ENCODE results near the gene B4GALNT2.
"Not testable (repeated sequence)": the region's sequence is repeated elsewhere in the genome, so short reads cannot be mapped to it uniquely, and the experiment has no call there.

B4GALNT2 gene, protein sequence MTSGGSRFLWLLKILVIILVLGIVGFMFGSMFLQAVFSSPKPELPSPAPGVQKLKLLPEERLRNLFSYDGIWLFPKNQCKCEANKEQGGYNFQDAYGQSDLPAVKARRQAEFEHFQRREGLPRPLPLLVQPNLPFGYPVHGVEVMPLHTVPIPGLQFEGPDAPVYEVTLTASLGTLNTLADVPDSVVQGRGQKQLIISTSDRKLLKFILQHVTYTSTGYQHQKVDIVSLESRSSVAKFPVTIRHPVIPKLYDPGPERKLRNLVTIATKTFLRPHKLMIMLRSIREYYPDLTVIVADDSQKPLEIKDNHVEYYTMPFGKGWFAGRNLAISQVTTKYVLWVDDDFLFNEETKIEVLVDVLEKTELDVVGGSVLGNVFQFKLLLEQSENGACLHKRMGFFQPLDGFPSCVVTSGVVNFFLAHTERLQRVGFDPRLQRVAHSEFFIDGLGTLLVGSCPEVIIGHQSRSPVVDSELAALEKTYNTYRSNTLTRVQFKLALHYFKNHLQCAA

DNA sequence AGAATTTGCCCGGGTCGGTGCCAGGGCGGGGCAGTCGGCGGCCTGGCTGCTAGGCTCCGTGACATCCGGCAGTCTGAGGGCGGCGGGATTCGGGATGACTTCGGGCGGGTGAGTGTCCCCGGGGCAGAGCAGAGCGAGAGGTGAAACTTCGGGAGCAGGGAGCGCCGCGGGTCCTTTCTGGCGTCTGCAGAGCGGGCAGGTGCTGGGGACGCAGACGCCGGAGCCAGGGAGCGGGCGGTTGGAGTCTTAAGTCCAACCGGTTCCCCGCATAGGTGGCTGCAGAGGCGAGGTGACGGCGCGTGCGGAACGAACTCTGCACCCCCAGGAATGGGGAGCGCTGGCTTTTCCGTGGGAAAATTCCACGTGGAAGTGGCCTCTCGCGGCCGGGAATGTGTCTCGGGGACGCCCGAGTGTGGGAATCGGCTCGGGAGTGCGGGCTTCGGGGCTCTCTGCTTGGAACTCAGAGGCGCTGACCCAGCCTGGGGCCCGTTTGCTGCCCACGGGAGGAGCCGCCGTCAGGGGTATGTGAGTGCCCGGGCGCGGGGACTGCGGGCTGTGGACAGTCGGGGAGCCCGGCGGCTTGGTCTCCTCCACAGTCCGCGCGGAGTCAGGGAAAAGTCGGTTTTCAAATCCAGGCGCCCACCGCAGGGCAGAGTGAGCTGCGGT lies at the start of gene B4GALNT2:
Gene B4GALNT2 (plus strand): TSS at position 71 of the 666 bp plus-strand sequence. CDS start 24 bp downstream, at position 95.
- no peak for DNase-seq

DNA sequence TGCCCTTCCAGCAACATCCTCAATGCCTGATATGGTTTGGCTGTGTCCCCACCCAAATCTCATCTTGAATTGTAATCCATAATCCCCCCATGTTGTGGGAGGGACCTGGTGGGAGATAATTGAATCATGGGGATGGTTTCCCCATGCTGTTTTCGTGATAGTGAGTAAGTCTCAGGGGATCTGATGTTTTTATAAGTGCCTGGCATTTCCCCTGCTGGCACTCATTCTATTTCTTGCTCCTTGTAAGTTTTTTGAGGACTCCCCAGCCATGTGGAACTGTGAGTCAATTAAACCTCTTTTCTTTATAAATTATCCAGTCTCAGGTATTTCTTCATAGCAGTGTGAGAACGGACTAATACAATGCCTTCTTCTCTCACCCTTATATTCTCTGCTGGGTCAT lies 47.5 kb upstream of the B4GALNT2 start:
- DNase-seq: not testable (repeated sequence)

DNA sequence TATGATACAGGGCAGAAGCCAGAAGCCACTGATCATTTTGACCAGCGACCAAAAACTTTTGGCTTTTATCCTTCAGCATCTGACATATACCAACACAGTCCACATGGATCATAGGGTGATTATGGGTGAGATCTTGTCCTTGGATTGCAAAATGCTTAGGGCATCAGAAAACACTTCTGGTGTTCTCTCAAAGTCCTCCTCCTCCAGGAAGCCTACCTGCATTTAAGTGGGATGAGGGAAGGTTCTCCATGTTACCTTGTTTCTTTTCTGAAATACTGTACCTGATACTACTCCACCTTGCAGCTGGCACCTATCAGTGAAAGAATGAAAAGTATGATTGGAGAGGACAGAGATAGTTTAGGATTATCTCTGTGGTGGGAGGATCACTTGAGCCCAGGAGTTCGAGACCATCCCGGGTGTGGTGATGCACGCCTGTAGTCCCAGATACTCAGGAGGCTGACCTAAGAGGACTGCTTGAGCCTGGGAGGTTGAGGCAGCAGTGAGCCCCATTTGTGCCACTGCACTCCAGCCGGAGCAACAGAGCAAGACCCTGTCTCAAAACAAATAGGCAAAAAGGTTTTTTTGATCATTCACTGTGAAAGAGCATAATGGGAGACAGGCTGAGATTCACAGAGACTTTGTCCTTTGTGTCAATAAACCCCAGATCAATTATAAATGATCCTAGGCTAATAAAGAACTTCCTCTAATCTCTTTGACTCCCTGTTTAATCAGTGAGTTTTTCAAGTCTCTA lies 46.8 kb upstream of the B4GALNT2 start:
- DNase-seq: no peak

DNA sequence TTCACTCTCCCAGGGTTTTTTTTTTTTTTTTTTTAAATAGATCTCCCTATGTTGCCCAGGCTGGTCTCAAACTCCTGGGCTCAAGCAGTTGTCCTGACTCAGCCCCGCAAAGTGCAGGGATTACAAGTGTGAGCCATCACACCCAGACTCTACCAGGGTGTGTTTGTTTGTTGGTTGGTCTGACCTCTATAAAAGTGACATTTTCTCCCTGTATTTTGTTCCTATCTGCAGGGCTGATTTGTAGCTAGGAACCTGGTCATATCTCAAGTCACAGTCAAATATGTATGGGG lies 46.3 kb upstream of the B4GALNT2 start:
- DNase-seq: no peak

- no peak for DNase-seq
These were observed 45.9 kb upstream of the B4GALNT2 start for GRCh38 chr17:49086649-49087048.

DNA sequence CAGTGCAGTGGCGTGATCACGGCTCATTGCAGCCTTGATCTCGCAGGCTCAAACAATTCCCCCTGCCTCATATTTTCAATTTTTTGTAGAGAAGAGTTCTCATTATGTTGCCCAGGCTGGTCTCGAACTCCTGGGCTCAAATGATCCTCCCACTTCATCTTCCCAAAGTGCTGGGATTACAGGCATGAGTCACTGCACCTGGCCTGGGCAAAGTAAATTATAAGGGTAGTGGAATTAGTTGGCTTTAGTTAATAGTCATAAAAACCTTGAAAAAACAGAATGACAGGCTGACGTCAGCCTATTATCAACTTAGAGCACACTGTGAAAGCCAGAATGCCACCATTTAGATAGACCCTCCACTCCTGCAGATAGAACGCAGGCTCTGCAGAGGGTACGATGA lies 43.5 kb upstream of the B4GALNT2 start:
- DNase-seq: no peak

- no peak for DNase-seq
These were observed 41.5 kb upstream of the B4GALNT2 start for GRCh38 chr17:49090878-49091594.

DNA sequence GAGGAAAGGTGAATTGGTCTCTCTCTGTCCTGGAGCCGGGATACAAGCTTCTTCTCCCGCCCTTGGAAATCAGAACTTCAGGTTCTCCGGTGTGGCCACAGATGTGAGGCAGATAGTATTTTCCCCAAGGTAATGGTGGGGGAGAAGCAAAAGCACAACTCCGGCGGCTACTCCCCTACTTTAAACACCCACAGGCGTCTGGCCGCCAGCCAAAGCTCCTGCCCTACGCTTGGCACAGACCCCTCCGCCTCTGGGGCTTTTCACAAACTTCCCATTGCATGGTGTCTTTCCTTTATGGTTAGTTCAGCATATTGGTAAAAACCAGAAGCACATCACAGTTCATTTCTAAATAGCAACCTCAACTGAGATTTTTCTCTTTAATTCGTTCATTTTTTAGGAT lies 39.4 kb upstream of the B4GALNT2 start:
- no peak for DNase-seq

- DNase-seq: no peak
These were observed 32.0 kb upstream of the B4GALNT2 start for GRCh38 chr17:49100601-49101000.

DNA sequence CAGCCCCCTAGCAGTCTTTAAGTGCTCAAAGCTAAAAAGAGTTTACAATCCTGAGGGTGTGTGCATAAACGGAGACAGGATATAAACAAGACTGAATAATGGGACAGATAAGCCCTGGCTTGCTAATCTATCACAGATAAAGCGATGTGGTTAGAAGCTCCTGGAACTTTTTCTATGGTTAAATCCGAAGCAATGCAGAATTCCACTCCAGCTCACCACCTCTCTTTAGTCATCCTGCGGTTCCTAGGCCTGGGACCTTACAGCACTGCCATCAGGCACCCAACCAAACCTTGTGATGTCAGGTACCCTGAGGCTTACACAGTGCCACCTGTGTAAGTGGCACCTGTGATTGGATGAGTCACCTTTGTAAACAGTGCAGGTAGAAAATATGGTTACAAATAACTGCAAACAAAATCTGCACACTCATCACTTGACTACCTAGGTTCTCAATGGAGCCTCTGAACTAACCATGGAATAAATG lies 31.5 kb upstream of the B4GALNT2 start:
- no peak for DNase-seq

DNA sequence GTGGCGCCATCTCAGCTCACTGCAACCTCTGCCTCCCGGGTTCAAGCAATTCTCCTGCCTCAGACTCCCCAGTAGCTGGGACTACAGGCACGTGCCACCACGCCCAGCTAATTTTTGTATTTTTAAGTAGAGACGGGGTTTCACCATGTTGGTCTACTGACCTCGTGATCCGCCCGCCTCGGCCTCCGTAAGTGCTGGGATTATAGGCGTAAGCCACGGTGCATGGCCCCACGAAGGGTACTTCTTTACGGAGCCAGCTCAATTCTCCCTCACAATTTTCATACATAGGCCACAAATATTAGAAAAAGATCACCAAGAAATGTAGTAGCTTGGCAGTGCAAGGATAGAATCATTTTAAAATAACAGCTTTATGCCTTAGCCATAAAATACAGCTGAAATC lies 29.2 kb upstream of the B4GALNT2 start:
- not testable (repeated sequence) for DNase-seq

DNA sequence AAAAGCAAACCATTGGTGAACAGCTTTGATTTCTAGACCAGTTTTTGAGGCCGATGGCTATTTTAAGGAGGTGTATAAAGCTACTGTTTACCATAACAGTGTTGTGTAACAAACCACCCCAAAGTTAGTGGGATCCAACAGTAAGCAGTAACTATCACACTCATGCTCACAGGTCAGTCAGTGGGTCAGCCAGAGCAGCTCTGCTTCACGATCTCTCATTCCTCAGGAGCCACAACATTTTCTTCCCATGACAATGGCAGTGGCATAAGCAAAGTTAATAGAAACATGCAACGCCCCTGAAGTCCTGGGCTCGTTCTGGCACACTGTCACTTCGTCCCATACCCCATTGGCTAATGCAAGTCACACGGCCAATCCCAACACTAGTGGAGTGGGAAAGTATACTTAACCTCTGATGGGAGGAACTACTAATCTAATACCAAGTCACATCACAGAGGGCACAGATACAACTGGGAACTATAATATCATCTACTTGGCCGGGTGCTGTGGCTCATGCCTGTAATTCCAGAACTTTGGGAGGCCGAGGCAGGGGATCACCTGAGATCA lies 28.0 kb upstream of the B4GALNT2 start:
- DNase-seq: no peak

- no peak for DNase-seq
These were observed 26.0 kb upstream of the B4GALNT2 start for GRCh38 chr17:49106321-49107210.

DNA sequence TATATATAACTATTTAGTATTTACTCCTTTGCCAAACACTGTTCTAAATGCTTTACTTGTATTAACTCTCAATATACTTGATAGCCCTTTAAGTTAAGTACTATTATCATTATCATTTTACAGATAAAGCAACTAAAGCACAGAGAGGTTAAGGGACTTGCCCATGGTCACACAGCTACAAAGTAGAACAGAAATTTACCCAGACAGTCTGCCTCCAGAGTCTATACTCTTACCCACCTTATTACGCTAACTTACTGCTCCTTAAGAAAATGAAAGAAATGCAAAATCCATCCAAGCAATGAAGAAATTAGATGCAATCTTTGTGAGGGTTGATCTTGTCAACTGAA lies 25.4 kb upstream of the B4GALNT2 start:
- no peak for DNase-seq

DNA sequence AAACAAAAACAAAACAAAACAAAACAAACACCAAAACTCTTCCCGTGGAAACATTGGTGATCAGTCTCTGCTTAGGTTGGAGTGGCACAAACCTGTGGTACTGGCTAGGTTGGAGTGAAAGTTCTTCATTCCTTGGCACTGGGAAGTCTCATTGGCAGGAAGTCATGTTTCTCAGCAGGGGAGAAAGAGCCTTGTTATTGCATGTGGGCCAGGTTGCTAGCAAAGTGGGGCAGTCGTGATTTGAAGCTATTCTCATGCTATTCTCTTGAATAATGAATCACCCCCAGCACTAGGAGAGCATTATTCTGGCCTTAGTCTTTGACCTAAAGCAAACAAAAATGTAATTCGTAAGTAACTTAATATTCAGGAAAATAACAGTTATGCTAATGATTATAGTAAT lies 24.3 kb upstream of the B4GALNT2 start:
- no peak for DNase-seq

GRCh38 chr17:49110509-49110908 lies 22.1 kb upstream of the B4GALNT2 start:
- DNase-seq: no peak

DNA sequence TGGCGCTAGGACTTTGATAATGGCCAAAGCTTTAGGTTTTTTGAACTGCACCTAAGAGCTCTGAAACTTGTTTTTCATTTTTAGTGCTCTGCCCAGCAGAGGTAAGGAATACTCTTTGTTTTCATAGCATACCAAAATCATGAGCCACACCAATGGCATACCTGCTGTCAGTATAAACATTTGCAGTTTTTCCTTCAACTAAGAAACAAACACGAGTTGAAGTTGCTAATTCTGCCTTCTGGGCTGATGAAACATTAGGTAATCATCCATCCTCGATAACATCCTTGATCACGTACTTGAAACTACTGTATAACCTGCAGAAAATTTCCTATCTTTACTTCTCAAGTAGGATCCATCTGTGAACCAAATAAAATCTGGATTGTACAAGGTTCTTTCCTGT lies 20.6 kb upstream of the B4GALNT2 start:
- no peak for DNase-seq

GRCh38 chr17:49112936-49113335 lies 19.6 kb upstream of the B4GALNT2 start:
- no peak for DNase-seq

- no peak for DNase-seq
These were observed 17.9 kb upstream of the B4GALNT2 start for GRCh38 chr17:49114703-49115102.

DNA sequence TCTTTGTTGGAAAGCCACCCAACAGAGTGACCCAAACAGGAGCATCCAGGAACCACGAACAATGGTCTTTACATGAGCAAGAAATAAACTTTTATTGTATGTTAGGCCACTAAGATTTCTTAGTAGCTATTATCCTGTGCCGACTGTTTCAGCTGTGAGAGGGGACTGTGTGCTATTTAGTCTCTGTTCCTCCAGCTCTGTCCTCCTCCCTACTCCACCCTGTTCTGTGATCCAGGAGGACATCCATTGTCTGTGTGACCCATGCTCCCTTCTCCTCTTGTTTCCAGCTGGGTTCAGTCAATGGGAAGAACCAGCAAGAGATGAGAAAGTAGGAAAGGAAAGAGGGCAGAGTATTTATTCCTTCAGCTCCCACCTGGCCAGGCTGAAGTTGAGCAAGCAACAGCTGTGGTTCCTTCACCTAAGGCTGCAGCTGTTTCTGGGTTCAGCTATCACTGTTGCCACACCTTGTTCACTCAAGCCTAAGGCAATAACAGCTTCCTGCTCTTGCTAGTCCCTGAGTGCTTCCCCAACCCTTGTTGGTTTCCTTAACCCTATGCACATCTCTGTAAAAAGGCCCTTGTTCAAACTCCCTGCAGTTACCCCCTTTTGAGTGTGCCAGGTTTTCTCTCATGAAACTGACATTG lies 14.9 kb upstream of the B4GALNT2 start:
- no peak for DNase-seq

DNA sequence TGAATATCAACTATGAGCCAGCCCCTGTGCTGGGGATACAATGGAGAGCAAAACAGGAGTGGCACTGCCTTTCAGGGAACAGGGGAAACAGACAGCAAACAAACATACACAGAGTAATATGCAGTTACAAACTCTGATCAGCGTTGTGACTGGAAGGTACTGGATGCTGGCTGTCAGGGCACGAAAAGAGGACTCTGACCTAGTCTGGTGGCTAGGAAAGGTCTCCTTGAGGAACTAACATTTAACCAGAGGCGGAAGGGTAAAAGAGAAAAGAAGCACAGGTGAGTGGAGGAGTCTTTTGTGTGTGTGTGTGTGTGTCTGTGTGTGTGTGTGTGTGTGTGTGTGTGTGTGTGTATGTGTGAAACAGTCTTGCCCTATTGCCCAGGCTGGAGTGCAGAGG lies 12.4 kb upstream of the B4GALNT2 start:
- no peak for DNase-seq

Data from NCI-H1048 (cell line).